Liver (tissue), 9 donors: ENCODE results near the gene SCNN1A. TPM values are rescaled to one million over a fixed set of nuclear protein-coding genes. Genes with fewer than 3 reads are reported as not detected.

Experiments
- DNase-seq: peaks from one replicate; pipeline ENCODE4 v3.0.0-alpha.2; 2017; ENCODE audit warnings: low spot score
- H3K27ac ChIP-seq, 2 donors: one replicate each; pipeline ENCODE4 v1.7.0; 2013; ENCODE audit warnings: inconsistent platforms in 2 of 2, low read length in 2 of 2, control low read depth in 1 of 2, low read depth in 1 of 2, mild to moderate bottlenecking in 1 of 2
- H3K27me3 ChIP-seq, 4 donors: one replicate each; pipeline versions ENCODE4 v1.6.1 to v1.7.0; 2013; ENCODE audit warnings: low read length in 3 of 4, inconsistent platforms in 1 of 4, mild to moderate bottlenecking in 1 of 4, moderate library complexity in 1 of 4; ENCODE audit not compliant: control insufficient read depth in 4 of 4, insufficient read depth in 4 of 4
- H3K36me3 ChIP-seq, 4 donors: one replicate each; pipeline versions ENCODE4 v1.6.1 to v1.7.0; 2013; ENCODE audit warnings: low read length in 3 of 4, mild to moderate bottlenecking in 3 of 4, low read depth in 1 of 4, moderate library complexity in 1 of 4; ENCODE audit not compliant: control insufficient read depth in 4 of 4, insufficient read depth in 3 of 4
- H3K4me1 ChIP-seq, 4 donors: one replicate each; pipeline versions ENCODE4 v1.6.1 to v1.7.0; 2013; ENCODE audit warnings: low read length in 3 of 4, mild to moderate bottlenecking in 3 of 4, moderate library complexity in 1 of 4; ENCODE audit not compliant: control insufficient read depth in 4 of 4, insufficient read depth in 4 of 4
- H3K4me3 ChIP-seq, 3 donors: one replicate each; pipeline versions ENCODE4 v1.6.1 to v1.7.0; 2013; ENCODE audit warnings: low read length in 3 of 3, control low read depth in 1 of 3, low read depth in 1 of 3, mild to moderate bottlenecking in 1 of 3
- H3K9ac ChIP-seq, 2 donors: one replicate each; pipeline ENCODE4 v1.7.0; 2013; ENCODE audit warnings: low read length in 2 of 2, mild to moderate bottlenecking in 2 of 2, moderate library complexity in 2 of 2, control low read depth in 1 of 2, low read depth in 1 of 2
- H3K9me3 ChIP-seq, 4 donors: one replicate each; pipeline versions ENCODE4 v1.6.1 to v1.7.0; 2013; ENCODE audit warnings: low read length in 3 of 4; ENCODE audit not compliant: control insufficient read depth in 4 of 4
- ATF3 ChIP-seq: IDR thresholded peaks from 2 replicates; pipeline ENCODE4 v1.6.1; 2016; ENCODE audit warnings: antibody characterized with exemption
- EGR1 ChIP-seq, 2 donors: IDR thresholded peaks; 2 replicates each; pipeline ENCODE4 v1.6.1; 2016 to 2018; ENCODE audit warnings: antibody characterized with exemption in 2 of 2, low read depth in 2 of 2
- FOXA1 ChIP-seq: IDR thresholded peaks from 2 replicates; pipeline ENCODE4 v1.6.1; 2016; ENCODE audit warnings: antibody characterized with exemption
- FOXA2 ChIP-seq: IDR thresholded peaks from 2 replicates; pipeline ENCODE4 v1.6.1; 2016; ENCODE audit warnings: antibody characterized with exemption
- GABPA ChIP-seq, 2 donors: IDR thresholded peaks in 1 of 2; conservative IDR thresholded peaks in 1 of 2; 2 replicates each; pipeline ENCODE4 v1.6.1; 2016; ENCODE audit warnings: antibody characterized with exemption in 2 of 2, mild to moderate bottlenecking in 1 of 2, moderate library complexity in 1 of 2
- HNF4A ChIP-seq, 2 donors: conservative IDR thresholded peaks; 2 replicates each; pipeline ENCODE4 v1.6.1; 2016; ENCODE audit warnings: antibody characterized with exemption in 2 of 2, mild to moderate bottlenecking in 2 of 2
- HNF4G ChIP-seq: IDR thresholded peaks from 2 replicates; pipeline ENCODE4 v1.6.1; 2016; ENCODE audit warnings: antibody characterized with exemption
- JUND ChIP-seq, 2 donors: IDR thresholded peaks; 2 replicates each; pipeline ENCODE4 v1.6.1; 2016; ENCODE audit warnings: antibody characterized with exemption in 2 of 2
- NR2F2 ChIP-seq: IDR thresholded peaks from 2 replicates; pipeline ENCODE4 v1.6.1; 2016; ENCODE audit warnings: antibody characterized with exemption
- RAD21 ChIP-seq, 2 donors: IDR thresholded peaks; 2 replicates each; pipeline ENCODE4 v1.6.1; 2016; ENCODE audit warnings: antibody characterized with exemption in 2 of 2, mild to moderate bottlenecking in 2 of 2
- RXRA ChIP-seq, 2 donors: IDR thresholded peaks; 2 replicates each; pipeline ENCODE4 v1.6.1; 2017 to 2018; ENCODE audit warnings: antibody characterized with exemption in 2 of 2, mild to moderate bottlenecking in 1 of 2
- SP1 ChIP-seq: IDR thresholded peaks from 2 replicates; pipeline ENCODE4 v1.6.1; 2018; ENCODE audit warnings: antibody characterized with exemption, mild to moderate bottlenecking
- TAF1 ChIP-seq: conservative IDR thresholded peaks from 2 replicates; pipeline ENCODE4 v1.6.1; 2016; ENCODE audit warnings: antibody characterized with exemption, mild to moderate bottlenecking
- YY1 ChIP-seq: IDR thresholded peaks from 2 replicates; pipeline ENCODE4 v1.6.1; 2016; ENCODE audit warnings: antibody characterized with exemption, mild to moderate bottlenecking
- ZBTB33 ChIP-seq: IDR thresholded peaks from 2 replicates; pipeline ENCODE4 v1.6.1; 2016; ENCODE audit warnings: antibody characterized with exemption
- WGBS: extraction: QIAGEN DNeasy Blood & Tissue Kit; methylation state at CpG from one replicate; pipeline ENCODE4 v1.1.7; 2013; 5-methylcytosine and 5-hydroxymethylcytosine counted together
- polyA plus RNA-seq, 2 donors: library from polyadenylated mRNA; stranded (reverse) in 1 of 2; unstranded in 1 of 2; fragments of 200-250 nt in 1 of 2; fragments of >200 nt in 1 of 2; fragmentation: Nextera tagmentation in 1 of 2; extraction: Ambion mirVana in 1 of 2; gene quantifications; one replicate each; pipeline versions ENCODE4 v1.2.1 to v1.2.3, GENCODE V29; 2013 to 2015
- total RNA-seq, 2 donors: library from RNA; depleted of rRNA; stranded (reverse); fragments of >200 nt; gene quantifications; one replicate each; pipeline ENCODE4 v1.2.3, GENCODE V29; 2014
- TF ChIP-seq, protein P1 (sequence below): IDR thresholded peaks from 2 replicates; pipeline ENCODE4 v1.6.1; 2016; ENCODE audit warnings: antibody characterized with exemption
- TF ChIP-seq, protein P2 (sequence below): IDR thresholded peaks from 2 replicates; pipeline ENCODE4 v1.6.1; 2016; ENCODE audit warnings: antibody characterized with exemption, mild to moderate bottlenecking
- TF ChIP-seq, protein P3 (sequence below): fragments of 150-350 bp; IDR thresholded peaks from 2 replicates; pipeline ENCODE4 v1.5.1; 2017; ENCODE audit warnings: improper control_type of control experiment, low read depth, low read length; ENCODE audit not compliant: missing input control
- donor health status: healthy.
- donor health status: healthy.
- donor health status: healthy.
- donor health status: healthy.
- donor health status: healthy.

The SCNN1A gene
- total and polyA plus RNA-seq, 4 donors: 0.47 to 7.7 (median 2.9) TPM

DNA sequence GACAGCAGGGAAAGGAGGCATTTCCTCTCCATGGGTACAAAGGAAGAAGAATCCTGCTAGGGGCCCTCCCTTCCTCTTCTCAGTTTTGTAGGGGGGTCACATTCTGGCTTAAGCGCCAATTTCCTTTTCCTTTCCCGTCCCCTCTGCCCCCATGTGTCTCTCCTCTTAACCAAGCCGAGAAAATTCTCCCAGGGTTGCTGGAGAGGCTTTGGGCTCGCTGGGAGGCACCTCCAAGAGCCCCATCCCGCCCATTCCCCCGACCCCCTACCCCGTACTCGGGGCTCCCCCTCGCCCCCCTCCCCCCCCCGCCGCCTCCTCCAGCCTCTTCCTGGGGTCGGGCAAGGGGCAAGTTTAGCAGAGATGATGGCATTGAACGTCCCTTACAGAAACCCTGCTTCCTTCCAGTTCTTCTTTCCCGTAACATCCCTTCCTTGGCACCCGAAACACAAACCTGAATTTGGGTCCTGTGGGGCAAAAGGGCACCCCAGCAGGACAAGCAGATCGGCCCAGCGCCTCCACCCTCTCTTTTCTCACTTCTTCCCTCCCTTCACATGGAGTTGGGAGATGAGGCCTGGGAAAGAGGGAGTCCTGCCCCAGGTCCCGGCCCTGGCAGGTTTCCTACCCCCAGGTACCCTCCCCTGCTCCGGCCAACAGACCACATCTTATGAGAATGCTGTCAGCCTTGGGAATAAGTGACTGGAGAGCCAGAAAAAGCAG lies 51.2 kb downstream of the SCNN1A start:
- Histone ChIP-seq H3K27me3 (no peaks in the 10 kb centered on the region), H3K9ac (no peak overlapping the region), H3K4me3 (no peak overlapping the region), H3K4me1 (peaks cover 6 to 49% (median 21%) of the 10 kb centered on the region in 4 donors), H3K36me3 (peaks cover 11 to 17% (median 13%) of the 10 kb centered on the region in 4 donors), H3K27ac (peak overlapping the region; percentile 60 to 82), H3K9me3 (no peaks in the 10 kb centered on the region)
- TF ChIP-seq, protein P1, sequence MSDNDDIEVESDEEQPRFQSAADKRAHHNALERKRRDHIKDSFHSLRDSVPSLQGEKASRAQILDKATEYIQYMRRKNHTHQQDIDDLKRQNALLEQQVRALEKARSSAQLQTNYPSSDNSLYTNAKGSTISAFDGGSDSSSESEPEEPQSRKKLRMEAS: no peak
- no peak for TF ChIP-seq RXRA (IDR thresholded peaks at IDR 0.05)
- TF ChIP-seq HNF4A (conservative IDR thresholded peaks at IDR 0.05): peak in 1 of 2 donors; percentile 15
- TF ChIP-seq YY1: no peak
- TF ChIP-seq GABPA (IDR thresholded peaks at IDR 0.05 in 1 of 2, conservative IDR thresholded peaks at IDR 0.05 in 1 of 2): no peak
- TF ChIP-seq NR2F2: no peak
- TF ChIP-seq FOXA2: no peak
- WGBS: 47% methylated on average over 19 of the region's 19 CpGs
- DNase-seq: no peak

- 43% methylated on average over 14 of the region's 14 CpGs for WGBS
- peaks cover 6 to 49% (median 21%) of the 10 kb centered on the region in 4 donors for H3K4me1 ChIP-seq
- peaks cover 5 to 10% (median 6%) of the 10 kb centered on the region in 4 donors for H3K36me3 ChIP-seq
- H3K4me3 ChIP-seq: no peak overlapping the region
- H3K9ac ChIP-seq: no peak overlapping the region
- TF ChIP-seq FOXA2: no peak
- TF ChIP-seq GABPA (IDR thresholded peaks at IDR 0.05 in 1 of 2, conservative IDR thresholded peaks at IDR 0.05 in 1 of 2): no peak
- peak; percentile 87 to 93 for TF ChIP-seq JUND (IDR thresholded peaks at IDR 0.05)
- TF ChIP-seq NR2F2: peak; percentile 51
- TF ChIP-seq EGR1 (IDR thresholded peaks at IDR 0.05; ENCODE audit: low read depth in 2 of 2): no peak
- TF ChIP-seq HNF4G: no peak
- TF ChIP-seq ZBTB33: no peak
- TF ChIP-seq ATF3: peak; percentile 18
- TF ChIP-seq, protein P1: no peak
- peak; percentile 14 to 24 for TF ChIP-seq RXRA (IDR thresholded peaks at IDR 0.05)
- peak; percentile 28 for TF ChIP-seq YY1
- TF ChIP-seq FOXA1: no peak
- TF ChIP-seq RAD21 (IDR thresholded peaks at IDR 0.05): peak; percentile 76 to 77
- TF ChIP-seq HNF4A (conservative IDR thresholded peaks at IDR 0.05): peak in 1 of 2 donors; percentile 9
- TF ChIP-seq, protein P2, sequence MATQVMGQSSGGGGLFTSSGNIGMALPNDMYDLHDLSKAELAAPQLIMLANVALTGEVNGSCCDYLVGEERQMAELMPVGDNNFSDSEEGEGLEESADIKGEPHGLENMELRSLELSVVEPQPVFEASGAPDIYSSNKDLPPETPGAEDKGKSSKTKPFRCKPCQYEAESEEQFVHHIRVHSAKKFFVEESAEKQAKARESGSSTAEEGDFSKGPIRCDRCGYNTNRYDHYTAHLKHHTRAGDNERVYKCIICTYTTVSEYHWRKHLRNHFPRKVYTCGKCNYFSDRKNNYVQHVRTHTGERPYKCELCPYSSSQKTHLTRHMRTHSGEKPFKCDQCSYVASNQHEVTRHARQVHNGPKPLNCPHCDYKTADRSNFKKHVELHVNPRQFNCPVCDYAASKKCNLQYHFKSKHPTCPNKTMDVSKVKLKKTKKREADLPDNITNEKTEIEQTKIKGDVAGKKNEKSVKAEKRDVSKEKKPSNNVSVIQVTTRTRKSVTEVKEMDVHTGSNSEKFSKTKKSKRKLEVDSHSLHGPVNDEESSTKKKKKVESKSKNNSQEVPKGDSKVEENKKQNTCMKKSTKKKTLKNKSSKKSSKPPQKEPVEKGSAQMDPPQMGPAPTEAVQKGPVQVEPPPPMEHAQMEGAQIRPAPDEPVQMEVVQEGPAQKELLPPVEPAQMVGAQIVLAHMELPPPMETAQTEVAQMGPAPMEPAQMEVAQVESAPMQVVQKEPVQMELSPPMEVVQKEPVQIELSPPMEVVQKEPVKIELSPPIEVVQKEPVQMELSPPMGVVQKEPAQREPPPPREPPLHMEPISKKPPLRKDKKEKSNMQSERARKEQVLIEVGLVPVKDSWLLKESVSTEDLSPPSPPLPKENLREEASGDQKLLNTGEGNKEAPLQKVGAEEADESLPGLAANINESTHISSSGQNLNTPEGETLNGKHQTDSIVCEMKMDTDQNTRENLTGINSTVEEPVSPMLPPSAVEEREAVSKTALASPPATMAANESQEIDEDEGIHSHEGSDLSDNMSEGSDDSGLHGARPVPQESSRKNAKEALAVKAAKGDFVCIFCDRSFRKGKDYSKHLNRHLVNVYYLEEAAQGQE: no peak
- TF ChIP-seq TAF1: no peak
- TF ChIP-seq SP1: no peak
- TF ChIP-seq, protein P3, sequence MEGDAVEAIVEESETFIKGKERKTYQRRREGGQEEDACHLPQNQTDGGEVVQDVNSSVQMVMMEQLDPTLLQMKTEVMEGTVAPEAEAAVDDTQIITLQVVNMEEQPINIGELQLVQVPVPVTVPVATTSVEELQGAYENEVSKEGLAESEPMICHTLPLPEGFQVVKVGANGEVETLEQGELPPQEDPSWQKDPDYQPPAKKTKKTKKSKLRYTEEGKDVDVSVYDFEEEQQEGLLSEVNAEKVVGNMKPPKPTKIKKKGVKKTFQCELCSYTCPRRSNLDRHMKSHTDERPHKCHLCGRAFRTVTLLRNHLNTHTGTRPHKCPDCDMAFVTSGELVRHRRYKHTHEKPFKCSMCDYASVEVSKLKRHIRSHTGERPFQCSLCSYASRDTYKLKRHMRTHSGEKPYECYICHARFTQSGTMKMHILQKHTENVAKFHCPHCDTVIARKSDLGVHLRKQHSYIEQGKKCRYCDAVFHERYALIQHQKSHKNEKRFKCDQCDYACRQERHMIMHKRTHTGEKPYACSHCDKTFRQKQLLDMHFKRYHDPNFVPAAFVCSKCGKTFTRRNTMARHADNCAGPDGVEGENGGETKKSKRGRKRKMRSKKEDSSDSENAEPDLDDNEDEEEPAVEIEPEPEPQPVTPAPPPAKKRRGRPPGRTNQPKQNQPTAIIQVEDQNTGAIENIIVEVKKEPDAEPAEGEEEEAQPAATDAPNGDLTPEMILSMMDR: peak; percentile 48
- peak overlapping the region; percentile 60 to 82 for H3K27ac ChIP-seq
- no peak for DNase-seq
- no peaks in the 10 kb centered on the region for H3K27me3 ChIP-seq
- no peaks in the 10 kb centered on the region for H3K9me3 ChIP-seq
Observed at GRCh38 chr12:6323340-6323994, 51.9 kb downstream of the SCNN1A start.
